Epithelial cell of proximal tubule (primary cell): ENCODE data around the gene ERICH6B. TPM values are rescaled to one million over a fixed set of nuclear protein-coding genes. Genes with fewer than 3 reads are reported as not detected.

ENCODE experiments used
- DNase-seq: peaks from one replicate; pipeline ENCODE4 v3.0.0-alpha.2; 2011; ENCODE audit warnings: low read depth
- H3K4me3 ChIP-seq: 2 replicates; pipeline ENCODE4 v1.5.1; 2011; ENCODE audit warnings: low read depth, mild to moderate bottlenecking, low read length
- total RNA-seq: library from RNA; depleted of rRNA; stranded (reverse); fragments of >200 nt; gene quantifications from 2 replicates; pipeline ENCODE4 v1.2.3, GENCODE V29; 2015
- TF ChIP-seq, protein P1 (sequence below): conservative IDR thresholded peaks from 2 replicates; pipeline ENCODE4 v1.5.1; 2012; ENCODE audit warnings: low read depth, mild to moderate bottlenecking, low read length

Gene ERICH6B
- total RNA-seq, 1 donor from 2014 or later = not detected

DNA sequence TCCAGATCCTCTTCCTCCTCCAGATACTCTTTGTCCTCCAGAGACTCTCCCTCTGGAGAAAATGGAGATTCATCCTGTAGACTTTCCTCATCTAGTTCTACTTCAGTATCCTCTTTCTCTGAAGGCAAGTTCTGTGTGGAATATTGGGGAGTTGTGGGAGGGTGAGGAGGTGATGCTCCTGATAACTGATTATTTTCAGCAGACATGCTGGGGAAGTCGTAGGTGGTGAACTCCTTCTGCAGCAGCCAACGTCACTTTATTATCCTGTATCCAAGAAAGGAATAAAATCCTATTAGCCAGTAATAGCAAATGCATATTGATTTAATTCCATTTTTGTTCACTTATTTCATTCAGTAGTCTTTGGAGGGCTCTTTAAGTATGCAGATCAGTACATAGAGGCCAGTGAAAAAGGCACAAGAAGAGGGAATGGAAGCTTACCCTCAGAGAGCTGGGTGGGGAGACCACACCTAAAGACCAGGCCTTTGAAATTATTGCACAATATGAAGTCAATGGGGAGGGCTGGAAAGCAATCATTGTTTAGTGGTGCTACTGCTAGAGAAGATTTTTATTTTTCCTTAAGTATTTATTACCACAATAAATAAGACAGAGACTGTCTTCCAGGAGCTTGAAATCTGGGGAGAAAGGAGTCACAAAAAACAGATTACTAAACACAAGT lies 18.6 kb downstream of the ERICH6B start:
- no peak overlapping the region for H3K4me3 ChIP-seq
- TF ChIP-seq, protein P1, sequence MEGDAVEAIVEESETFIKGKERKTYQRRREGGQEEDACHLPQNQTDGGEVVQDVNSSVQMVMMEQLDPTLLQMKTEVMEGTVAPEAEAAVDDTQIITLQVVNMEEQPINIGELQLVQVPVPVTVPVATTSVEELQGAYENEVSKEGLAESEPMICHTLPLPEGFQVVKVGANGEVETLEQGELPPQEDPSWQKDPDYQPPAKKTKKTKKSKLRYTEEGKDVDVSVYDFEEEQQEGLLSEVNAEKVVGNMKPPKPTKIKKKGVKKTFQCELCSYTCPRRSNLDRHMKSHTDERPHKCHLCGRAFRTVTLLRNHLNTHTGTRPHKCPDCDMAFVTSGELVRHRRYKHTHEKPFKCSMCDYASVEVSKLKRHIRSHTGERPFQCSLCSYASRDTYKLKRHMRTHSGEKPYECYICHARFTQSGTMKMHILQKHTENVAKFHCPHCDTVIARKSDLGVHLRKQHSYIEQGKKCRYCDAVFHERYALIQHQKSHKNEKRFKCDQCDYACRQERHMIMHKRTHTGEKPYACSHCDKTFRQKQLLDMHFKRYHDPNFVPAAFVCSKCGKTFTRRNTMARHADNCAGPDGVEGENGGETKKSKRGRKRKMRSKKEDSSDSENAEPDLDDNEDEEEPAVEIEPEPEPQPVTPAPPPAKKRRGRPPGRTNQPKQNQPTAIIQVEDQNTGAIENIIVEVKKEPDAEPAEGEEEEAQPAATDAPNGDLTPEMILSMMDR = no peak
- no peak for DNase-seq

DNA sequence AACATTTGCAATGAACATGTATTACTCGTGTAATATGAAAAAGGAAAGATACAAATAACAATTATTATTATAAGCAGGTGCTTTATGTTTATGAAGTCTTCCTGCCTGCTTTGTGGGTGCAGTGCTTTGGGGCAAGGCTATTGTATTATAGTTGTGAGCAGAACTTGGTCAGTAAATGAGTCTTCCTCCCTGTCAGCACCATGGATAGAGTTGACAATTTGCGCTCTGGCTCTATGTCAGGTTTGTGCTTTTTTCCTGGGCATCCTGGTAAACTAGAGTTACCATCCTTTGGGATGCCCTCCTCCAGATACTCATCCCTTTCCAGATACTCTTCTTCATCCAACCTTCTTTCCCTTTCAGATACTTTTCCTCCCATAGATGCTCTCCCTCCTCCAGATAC lies 19.6 kb downstream of the ERICH6B start:
- TF ChIP-seq, protein P1 = no peak
- DNase-seq = no peak
- H3K4me3 ChIP-seq = no peak overlapping the region

DNA sequence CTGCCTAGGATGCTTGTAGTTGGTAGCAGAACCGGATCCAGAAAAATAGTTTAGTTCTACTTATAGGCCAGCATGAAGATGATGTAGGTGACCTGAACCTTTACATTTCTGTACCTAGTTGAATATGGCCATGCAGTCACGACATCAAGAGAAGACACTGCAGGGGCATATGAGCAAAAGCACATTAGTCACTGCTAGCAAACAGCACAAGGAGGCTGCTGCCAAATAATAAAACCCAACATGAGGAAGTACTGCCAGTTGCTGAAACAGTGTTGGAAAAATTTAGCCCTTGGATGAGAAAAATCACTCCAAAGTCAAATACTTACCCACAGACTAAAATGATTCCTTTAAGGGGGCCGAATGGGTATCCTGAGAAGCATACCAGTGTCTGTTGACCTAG lies 20.8 kb downstream of the ERICH6B start:
- no peak for DNase-seq
- TF ChIP-seq, protein P1 = no peak
- H3K4me3 ChIP-seq = no peak overlapping the region

DNA sequence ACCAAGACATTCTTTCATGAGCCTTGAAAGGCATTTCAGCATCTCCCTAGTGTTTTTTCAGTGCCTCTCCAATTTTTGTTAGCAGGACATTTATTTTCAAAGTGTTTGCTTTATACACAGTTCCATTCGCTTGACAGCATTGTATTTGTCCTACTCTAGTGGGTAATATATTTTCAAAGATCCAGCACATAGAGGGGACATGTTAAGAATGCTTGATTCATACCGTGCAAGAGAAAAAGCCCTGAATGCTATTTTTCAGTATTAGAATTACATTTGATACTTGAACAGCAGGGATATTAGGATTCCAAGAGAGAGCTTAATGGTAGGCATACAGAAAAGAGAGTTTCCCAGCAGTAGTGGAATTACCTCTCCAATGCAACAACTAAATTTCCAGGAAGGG lies 21.3 kb downstream of the ERICH6B start:
- no peak for DNase-seq
- no peak overlapping the region for H3K4me3 ChIP-seq
- TF ChIP-seq, protein P1 = no peak

DNA sequence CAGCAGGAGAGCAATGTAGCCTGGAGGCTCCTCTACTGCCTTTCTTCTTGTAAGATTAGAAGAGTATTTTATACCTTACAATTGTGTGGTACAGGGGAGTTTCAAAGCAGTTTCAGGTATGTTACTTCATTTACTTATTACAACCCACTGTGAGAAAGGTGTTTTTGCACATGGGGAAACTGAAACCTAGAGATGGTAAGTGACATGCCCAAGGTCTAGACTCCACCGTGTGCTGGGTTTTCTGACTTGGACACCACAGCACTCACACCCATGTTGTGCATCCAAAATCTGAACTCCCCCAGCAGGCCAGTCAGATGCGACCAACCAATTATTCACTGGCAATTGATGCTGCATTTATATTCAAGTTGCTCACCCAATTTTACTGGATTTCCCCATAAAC lies 22.8 kb downstream of the ERICH6B start:
- H3K4me3 ChIP-seq = no peak overlapping the region
- no peak for DNase-seq
- TF ChIP-seq, protein P1 = no peak

DNA sequence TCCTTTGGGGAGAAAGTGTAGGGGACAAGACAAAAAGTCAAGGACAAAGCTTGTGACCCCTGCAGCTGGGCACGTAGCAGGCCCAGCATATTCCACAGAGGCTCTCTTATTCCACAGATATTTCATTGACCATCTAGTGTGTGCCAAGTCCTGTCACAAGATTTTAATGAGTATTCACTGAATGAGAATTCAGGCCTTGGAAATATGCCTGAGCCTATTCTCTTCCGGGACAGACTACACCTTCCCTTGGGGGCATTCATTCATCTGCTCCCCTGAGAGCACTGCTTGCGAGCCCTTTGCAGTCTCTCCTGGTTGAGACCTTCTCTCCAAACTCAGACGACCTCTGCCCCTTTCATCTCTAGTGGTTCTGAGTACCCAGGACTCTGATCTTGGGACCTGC lies 25.5 kb downstream of the ERICH6B start:
- TF ChIP-seq, protein P1 = no peak
- no peak overlapping the region for H3K4me3 ChIP-seq
- no peak for DNase-seq

DNA sequence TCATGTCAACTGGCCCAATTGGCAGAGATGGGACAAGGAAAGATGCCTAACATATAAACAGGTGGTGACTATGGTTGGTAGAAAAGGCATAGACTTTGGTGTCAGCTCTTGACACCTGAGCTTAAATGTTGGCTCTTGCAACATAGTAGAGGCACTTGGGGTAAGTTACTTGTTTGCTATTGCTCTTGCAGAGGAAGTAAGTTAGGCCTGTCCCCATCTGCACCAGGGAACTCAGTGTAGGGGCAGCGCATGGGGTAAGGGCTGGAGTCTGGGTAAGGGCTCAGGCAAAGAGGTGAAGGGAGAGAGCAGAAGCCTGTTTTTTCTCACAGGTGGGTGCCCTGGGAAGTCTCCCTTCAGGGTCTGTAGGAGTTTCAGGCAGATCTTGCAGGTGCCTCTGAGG lies 27.6 kb downstream of the ERICH6B start:
- DNase-seq = no peak
- no peak overlapping the region for H3K4me3 ChIP-seq
- TF ChIP-seq, protein P1 = no peak
